Astrocyte (in vitro differentiated cells and primary cell): ENCODE data around the gene MX2. TPM values are rescaled to one million over a fixed set of nuclear protein-coding genes. Genes with fewer than 3 reads are reported as not detected.

Experiments
- DNase-seq: peaks from one replicate; pipeline ENCODE4 v3.0.0-alpha.2; 2010; ENCODE audit warnings: low read depth
- FAIRE-seq: peaks from 2 replicates; lab custom pipeline; 2011; peaks lifted over from hg19 to GRCh38; lab: Jason Lieb, UNC
- H2AFZ ChIP-seq: 2 replicates; pipeline ENCODE4 v1.6.0; 2012; ENCODE audit warnings: low read depth, low read length, inconsistent platforms
- H3K27ac ChIP-seq: 2 replicates; pipeline ENCODE4 v1.5.1; 2011; ENCODE audit warnings: low read depth, low read length, inconsistent platforms
- H3K27me3 ChIP-seq: 2 replicates; pipeline ENCODE4 v1.6.0; 2011; ENCODE audit warnings: low read length, inconsistent platforms; ENCODE audit not compliant: insufficient read depth
- H3K36me3 ChIP-seq: 2 replicates; pipeline ENCODE4 v1.5.1; 2011; ENCODE audit warnings: low read length, inconsistent platforms; ENCODE audit not compliant: insufficient read depth
- H3K4me1 ChIP-seq: 2 replicates; pipeline ENCODE4 v1.5.1; 2011; ENCODE audit warnings: low read length, inconsistent platforms; ENCODE audit not compliant: insufficient read depth
- H3K4me2 ChIP-seq: 2 replicates; pipeline ENCODE4 v1.6.0; 2012; ENCODE audit warnings: low read length, inconsistent platforms
- H3K4me3 ChIP-seq: 2 replicates; pipeline ENCODE4 v1.5.1; 2011; ENCODE audit warnings: low read depth, mild to moderate bottlenecking, low read length, inconsistent platforms; ENCODE audit not compliant: insufficient read depth
- H3K79me2 ChIP-seq: 2 replicates; pipeline ENCODE4 v1.6.0; 2012; ENCODE audit warnings: mild to moderate bottlenecking, low read length, inconsistent platforms; ENCODE audit not compliant: insufficient read depth
- H3K9ac ChIP-seq: 2 replicates; pipeline ENCODE4 v1.6.0; 2012; ENCODE audit warnings: mild to moderate bottlenecking, low read length, inconsistent platforms
- H3K9me3 ChIP-seq: 2 replicates; pipeline ENCODE4 v1.5.1; 2012; ENCODE audit warnings: low read depth, mild to moderate bottlenecking, low read length, inconsistent platforms; ENCODE audit not compliant: insufficient read depth
- H4K20me1 ChIP-seq: 2 replicates; pipeline ENCODE4 v1.6.0; 2012; ENCODE audit warnings: low read length, inconsistent platforms; ENCODE audit not compliant: insufficient read depth
- H3K27ac Mint-ChIP-seq: one replicate; pipeline ENCODE4 v1.8.0; 2021; ENCODE audit warnings: mild to moderate bottlenecking, mixed read lengths; ENCODE audit not compliant: unreplicated experiment
- H3K27me3 Mint-ChIP-seq: one replicate; pipeline ENCODE4 v1.8.0; 2021; ENCODE audit warnings: low read depth, mixed read lengths; ENCODE audit not compliant: unreplicated experiment
- H3K36me3 Mint-ChIP-seq: one replicate; pipeline ENCODE4 v1.8.0; 2021; ENCODE audit warnings: low read depth, mixed read lengths; ENCODE audit not compliant: unreplicated experiment
- H3K4me1 Mint-ChIP-seq: one replicate; pipeline ENCODE4 v1.8.0; 2021; ENCODE audit warnings: low read depth, mixed read lengths; ENCODE audit not compliant: unreplicated experiment
- H3K4me3 Mint-ChIP-seq: one replicate; pipeline ENCODE4 v1.8.0; 2021; ENCODE audit warnings: mild to moderate bottlenecking, moderate library complexity, mixed read lengths; ENCODE audit not compliant: unreplicated experiment
- H3K9me3 Mint-ChIP-seq: one replicate; pipeline ENCODE4 v1.8.0; 2021; ENCODE audit warnings: mild to moderate bottlenecking, mixed read lengths; ENCODE audit not compliant: unreplicated experiment
- CTCF ChIP-seq: IDR thresholded peaks from 2 replicates; pipeline ENCODE4 v1.5.1; 2011; ENCODE audit warnings: low read depth, mild to moderate bottlenecking, inconsistent platforms, low read length, moderate library complexity; ENCODE audit not compliant: insufficient read depth
- EZH2 ChIP-seq: IDR thresholded peaks from 2 replicates; pipeline ENCODE4 v1.6.1; 2012; ENCODE audit warnings: mild to moderate bottlenecking, low read length, inconsistent platforms; ENCODE audit not compliant: insufficient read depth
- total RNA-seq: library from RNA; stranded (reverse); gene quantifications from 2 replicates; pipeline ENCODE4 v1.2.1, GENCODE V29; 2021

Gene MX2
- total RNA-seq, 1 donor from 2014 or later: 8.6 TPM

- DNase-seq (peak; percentile 60), FAIRE-seq (no peak)
- peaks cover 14% of the 10 kb centered on the region for H3K4me1 Mint-ChIP-seq
- Histone ChIP-seq H3K27ac (no peak overlapping the region), H3K4me1 (no peaks in the 10 kb centered on the region), H3K4me2 (no peak overlapping the region), H2AFZ (no peak overlapping the region), H4K20me1 (no peaks in the 10 kb centered on the region), H3K27me3 (no peaks in the 10 kb centered on the region), H3K9me3 (no peaks in the 10 kb centered on the region), H3K36me3 (no peaks in the 10 kb centered on the region), H3K79me2 (no peaks in the 10 kb centered on the region), H3K9ac (no peak overlapping the region), H3K4me3 (no peak overlapping the region)
- no peak for TF ChIP-seq EZH2
- TF ChIP-seq CTCF: no peak
- no peak overlapping the region for H3K27ac Mint-ChIP-seq
- no peaks in the 10 kb centered on the region for H3K27me3 Mint-ChIP-seq
- H3K4me3 Mint-ChIP-seq: no peak overlapping the region
- H3K9me3 Mint-ChIP-seq: no peaks in the 10 kb centered on the region
- peaks cover 42% of the 10 kb centered on the region for H3K36me3 Mint-ChIP-seq
Measured at GRCh38 chr21:41442481-41443186, 80.8 kb downstream of the MX2 start.

GRCh38 chr21:41443562-41443961 is 81.7 kb downstream of the MX2 start:
- H3K9ac ChIP-seq: no peak overlapping the region
- FAIRE-seq (no peak), DNase-seq (no peak)
- no peaks in the 10 kb centered on the region for H4K20me1 ChIP-seq
- Mint-ChIP-seq H3K4me1 (peaks cover 12% of the 10 kb centered on the region), H3K27me3 (no peaks in the 10 kb centered on the region), H3K4me3 (no peak overlapping the region), H3K9me3 (no peaks in the 10 kb centered on the region), H3K36me3 (peaks cover 40% of the 10 kb centered on the region), H3K27ac (no peak overlapping the region)
- no peak overlapping the region for H3K4me3 ChIP-seq
- H3K4me1 ChIP-seq: no peaks in the 10 kb centered on the region
- no peaks in the 10 kb centered on the region for H3K27me3 ChIP-seq
- no peak overlapping the region for H3K27ac ChIP-seq
- H3K36me3 ChIP-seq: no peaks in the 10 kb centered on the region
- no peak overlapping the region for H3K4me2 ChIP-seq
- no peaks in the 10 kb centered on the region for H3K9me3 ChIP-seq
- H2AFZ ChIP-seq: no peak overlapping the region
- no peak for TF ChIP-seq CTCF
- H3K79me2 ChIP-seq: no peaks in the 10 kb centered on the region

- Histone ChIP-seq H3K4me1 (no peaks in the 10 kb centered on the region), H3K4me2 (no peak overlapping the region), H3K27me3 (no peaks in the 10 kb centered on the region), H3K4me3 (no peak overlapping the region), H4K20me1 (no peaks in the 10 kb centered on the region), H2AFZ (no peak overlapping the region), H3K36me3 (no peaks in the 10 kb centered on the region), H3K79me2 (no peaks in the 10 kb centered on the region), H3K9me3 (no peaks in the 10 kb centered on the region), H3K9ac (no peak overlapping the region), H3K27ac (no peak overlapping the region)
- no peak for FAIRE-seq
- Mint-ChIP-seq H3K9me3 (no peaks in the 10 kb centered on the region), H3K36me3 (peaks cover 42% of the 10 kb centered on the region), H3K4me1 (peaks cover 11% of the 10 kb centered on the region), H3K4me3 (no peak overlapping the region), H3K27ac (peak overlapping the region; percentile 14), H3K27me3 (no peaks in the 10 kb centered on the region)
- TF ChIP-seq EZH2 (no peak), CTCF (no peak)
- no peak for DNase-seq
Measured at GRCh38 chr21:41444703-41445464, 83.1 kb downstream of the MX2 start.
